Measurements from ENCODE around the gene TMOD2.

TMOD2 gene

DNA sequence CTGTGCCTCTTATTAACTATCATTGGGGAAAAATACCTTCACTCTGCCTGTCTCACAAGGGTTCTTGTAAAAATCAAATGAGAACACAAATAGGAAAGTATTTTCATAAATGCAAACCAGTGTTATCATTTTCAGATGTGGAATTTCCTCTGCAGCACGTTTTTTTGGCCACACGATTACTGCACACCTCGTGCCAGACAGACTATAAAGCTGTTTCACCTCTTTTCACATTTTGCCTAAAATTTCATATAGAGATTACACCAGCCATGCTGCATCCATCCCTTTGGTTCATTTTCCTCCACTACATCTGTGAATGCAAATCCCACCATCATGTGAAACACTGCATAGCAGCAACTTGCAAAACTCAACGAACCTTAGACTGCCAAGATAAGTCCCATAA is 1.2 kb upstream of the TMOD2 start:
- no peak for TF ChIP-seq CTBP1 (IDR thresholded peaks at IDR 0.05; ENCODE audit: borderline replicate concordance)
- TF ChIP-seq, protein P1, sequence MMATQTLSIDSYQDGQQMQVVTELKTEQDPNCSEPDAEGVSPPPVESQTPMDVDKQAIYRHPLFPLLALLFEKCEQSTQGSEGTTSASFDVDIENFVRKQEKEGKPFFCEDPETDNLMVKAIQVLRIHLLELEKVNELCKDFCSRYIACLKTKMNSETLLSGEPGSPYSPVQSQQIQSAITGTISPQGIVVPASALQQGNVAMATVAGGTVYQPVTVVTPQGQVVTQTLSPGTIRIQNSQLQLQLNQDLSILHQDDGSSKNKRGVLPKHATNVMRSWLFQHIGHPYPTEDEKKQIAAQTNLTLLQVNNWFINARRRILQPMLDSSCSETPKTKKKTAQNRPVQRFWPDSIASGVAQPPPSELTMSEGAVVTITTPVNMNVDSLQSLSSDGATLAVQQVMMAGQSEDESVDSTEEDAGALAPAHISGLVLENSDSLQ (IDR thresholded peaks at IDR 0.05) = no peak
- no peak for TF ChIP-seq FOXA1 (IDR thresholded peaks at IDR 0.05)
- no peak for TF ChIP-seq ELF4 (IDR thresholded peaks at IDR 0.05)
- TF ChIP-seq LEF1 (IDR thresholded peaks at IDR 0.05; ENCODE audit: borderline replicate concordance) = no peak
- TF ChIP-seq FOXK2 (IDR thresholded peaks at IDR 0.05) = no peak
- TF ChIP-seq NFRKB (IDR thresholded peaks at IDR 0.05) = no peak
- no peak for TF ChIP-seq SP1 (IDR thresholded peaks at IDR 0.05)
- no peak for TF ChIP-seq SUZ12 (IDR thresholded peaks at IDR 0.05)
- no peak for TF ChIP-seq FOXM1 (IDR thresholded peaks at IDR 0.05; ENCODE audit: borderline replicate concordance)
- no peak for TF ChIP-seq BHLHE40 (IDR thresholded peaks at IDR 0.05; ENCODE audit: borderline replicate concordance)
- TF ChIP-seq TARDBP (IDR thresholded peaks at IDR 0.05) = no peak
- TF ChIP-seq ARNT (IDR thresholded peaks at IDR 0.05) = no peak
- no peak for TF ChIP-seq L3MBTL2 (conservative IDR thresholded peaks at IDR 0.05)
- no peak for TF ChIP-seq HDGF (IDR thresholded peaks at IDR 0.05; ENCODE audit: borderline replicate concordance)
- ChIA-PET POLR2A (no interaction called here), CTCF (no interaction called here)
- DNase-seq (ENCODE audit: extremely low spot score) = no peak

DNA sequence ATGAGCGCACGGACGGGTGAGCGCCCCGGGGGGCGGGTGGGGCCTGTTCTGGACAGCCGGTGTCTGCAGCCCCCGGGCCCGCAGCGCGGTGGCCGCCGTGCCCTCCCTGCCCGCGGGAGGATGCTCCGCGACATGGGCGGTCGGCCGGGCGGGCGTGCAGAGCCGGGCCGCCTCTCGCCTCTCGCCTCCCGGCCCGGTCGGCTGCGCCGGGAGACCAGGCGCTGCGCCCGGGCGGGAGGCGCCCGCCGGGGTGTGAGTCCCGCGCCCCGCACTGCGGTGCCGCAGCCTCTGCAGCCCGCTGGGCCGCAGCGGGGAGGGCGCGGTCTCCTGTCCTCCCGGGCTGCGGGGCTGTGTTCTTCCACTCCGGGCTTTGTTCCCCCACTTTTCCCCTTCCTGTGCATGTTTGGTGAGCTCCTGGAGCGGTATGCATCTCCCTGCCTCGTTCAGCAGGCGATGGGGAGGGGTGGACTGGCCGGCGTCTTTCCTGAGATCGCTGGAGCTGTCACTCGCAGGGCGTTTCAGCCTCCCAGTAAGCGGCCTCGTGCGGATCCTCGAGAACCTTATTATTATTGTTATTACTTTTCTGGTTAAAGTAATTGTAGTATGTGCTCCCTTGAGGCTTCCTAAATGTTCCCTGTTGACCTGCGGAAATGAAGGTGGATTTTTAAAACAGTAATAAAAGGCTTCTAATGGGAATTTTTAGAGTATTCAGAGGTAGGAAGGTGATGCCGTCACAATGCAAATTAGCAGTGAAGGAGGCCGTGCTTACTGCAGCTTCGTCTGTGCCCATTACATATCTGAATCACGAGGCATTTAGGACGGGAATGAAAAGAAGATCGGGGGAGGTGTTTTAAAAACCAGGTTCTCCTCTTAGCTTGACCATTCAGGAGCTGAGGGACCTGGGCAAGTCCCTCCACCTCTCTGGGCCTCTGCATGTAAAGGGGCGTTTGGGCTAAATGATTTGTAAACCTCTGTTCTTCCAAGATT is 593 bp downstream of the TMOD2 start:
- POLR2A ChIA-PET = interaction anchor here (1.0 kb wide), 1 partner anchor 15 kb away, joined by 4 read pairs; the partner anchor contains the start of gene LYSMD2
- no peak for TF ChIP-seq ELF4 (IDR thresholded peaks at IDR 0.05)
- peak; percentile 60 for TF ChIP-seq L3MBTL2 (conservative IDR thresholded peaks at IDR 0.05)
- TF ChIP-seq, protein P1 (IDR thresholded peaks at IDR 0.05) = peak; percentile 55
- CTCF ChIA-PET = interaction anchor here (0.5 kb wide), 1 partner anchor 165 kb away, joined by 4 read pairs; no protein-coding TSS in a partner anchor
- peak; percentile 37 for DNase-seq (ENCODE audit: extremely low spot score)

DNA sequence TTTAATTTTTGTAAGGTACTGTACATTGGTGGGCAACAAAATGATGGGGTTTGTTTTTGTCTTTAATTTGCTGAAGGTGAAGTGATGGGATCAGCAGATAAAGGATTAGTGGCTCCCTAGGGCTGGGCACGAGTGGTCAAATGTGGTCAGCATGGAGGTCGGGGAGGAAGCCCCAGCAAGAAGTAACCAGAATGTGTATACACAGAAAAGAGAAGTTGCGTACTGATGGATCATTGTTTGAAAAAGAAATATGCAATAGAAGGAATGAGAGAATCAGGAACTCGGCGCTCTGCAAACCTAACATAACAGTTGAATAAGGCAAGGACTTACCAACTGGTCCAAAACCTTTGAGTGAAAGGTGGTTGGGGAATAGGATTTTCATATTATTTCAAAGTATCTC is 1.5 kb downstream of the TMOD2 start:
- POLR2A ChIA-PET = interaction anchor here (1.0 kb wide), 1 partner anchor 16 kb away, joined by 4 read pairs; the partner anchor contains the start of gene LYSMD2
- no peak for TF ChIP-seq CTBP1 (IDR thresholded peaks at IDR 0.05; ENCODE audit: borderline replicate concordance)
- TF ChIP-seq SUZ12 (IDR thresholded peaks at IDR 0.05) = no peak
- TF ChIP-seq NFRKB (IDR thresholded peaks at IDR 0.05) = no peak
- TF ChIP-seq, protein P1 (IDR thresholded peaks at IDR 0.05) = no peak
- TF ChIP-seq HDGF (IDR thresholded peaks at IDR 0.05; ENCODE audit: borderline replicate concordance) = no peak
- no peak for TF ChIP-seq TARDBP (IDR thresholded peaks at IDR 0.05)
- TF ChIP-seq FOXM1 (IDR thresholded peaks at IDR 0.05; ENCODE audit: borderline replicate concordance) = no peak
- TF ChIP-seq LEF1 (IDR thresholded peaks at IDR 0.05; ENCODE audit: borderline replicate concordance) = no peak
- TF ChIP-seq BHLHE40 (IDR thresholded peaks at IDR 0.05; ENCODE audit: borderline replicate concordance) = no peak
- no peak for TF ChIP-seq SP1 (IDR thresholded peaks at IDR 0.05)
- no peak for TF ChIP-seq FOXA1 (IDR thresholded peaks at IDR 0.05)
- no peak for TF ChIP-seq FOXK2 (IDR thresholded peaks at IDR 0.05)
- TF ChIP-seq L3MBTL2 (conservative IDR thresholded peaks at IDR 0.05) = no peak
- no peak for TF ChIP-seq ARNT (IDR thresholded peaks at IDR 0.05)
- no peak for TF ChIP-seq ELF4 (IDR thresholded peaks at IDR 0.05)
- TF ChIP-seq ZNF384 (IDR thresholded peaks at IDR 0.05) = no peak
- CTCF ChIA-PET = no interaction called here
- DNase-seq (ENCODE audit: extremely low spot score) = no peak

DNA sequence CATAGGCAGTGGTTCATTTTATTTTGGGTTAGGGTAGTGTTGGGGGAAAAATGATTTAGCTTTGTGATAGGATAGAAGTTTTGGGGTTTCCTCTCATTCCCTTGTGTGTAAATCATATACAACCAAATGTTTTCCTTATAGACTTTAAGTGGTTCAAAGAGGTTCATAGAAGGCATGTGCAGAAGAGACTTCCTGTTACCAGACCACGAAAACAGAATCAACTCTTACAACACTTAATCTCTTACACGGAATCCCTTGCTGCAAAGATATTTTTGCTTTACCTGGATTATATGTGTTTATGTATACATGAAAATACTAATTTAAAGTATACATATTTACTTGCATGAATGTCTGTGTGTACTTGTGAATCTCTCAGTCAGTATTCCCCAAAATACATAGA is 2.9 kb downstream of the TMOD2 start:
- TF ChIP-seq LEF1 (IDR thresholded peaks at IDR 0.05; ENCODE audit: borderline replicate concordance) (no peak), FOXA1 (IDR thresholded peaks at IDR 0.05) (no peak), NFRKB (IDR thresholded peaks at IDR 0.05) (no peak), HDGF (IDR thresholded peaks at IDR 0.05; ENCODE audit: borderline replicate concordance) (no peak), ELF4 (IDR thresholded peaks at IDR 0.05) (no peak), FOXK2 (IDR thresholded peaks at IDR 0.05) (no peak)
- CTCF ChIA-PET = no interaction called here
- POLR2A ChIA-PET = interaction anchor here (1.0 kb wide), 1 partner anchor 17 kb away, joined by 3 read pairs; the partner anchor contains the start of gene LYSMD2
- DNase-seq (ENCODE audit: extremely low spot score) = no peak

- POLR2A ChIA-PET = no interaction called here
- no peak for DNase-seq (ENCODE audit: extremely low spot score)
- TF ChIP-seq ZNF384 (IDR thresholded peaks at IDR 0.05) (no peak), FOXK2 (IDR thresholded peaks at IDR 0.05) (no peak), HDGF (IDR thresholded peaks at IDR 0.05; ENCODE audit: borderline replicate concordance) (no peak)
- TF ChIP-seq, protein P1 (IDR thresholded peaks at IDR 0.05) = no peak
- CTCF ChIA-PET = interaction anchor here (2.4 kb wide), 1 partner anchor 21 kb away, joined by 8 read pairs; no protein-coding TSS in a partner anchor
Measured at GRCh38 chr15:51755790-51756189, 4.4 kb downstream of the TMOD2 start.

All from HEK293T (cell line).